ENCODE results near the gene PLEKHG4.

- TF ChIP-seq POLR2A (IDR thresholded peaks at IDR 0.05) (no peak), CTCF (IDR thresholded peaks at IDR 0.05) (no peak)
Observed at GRCh38 chr16:67286441-67287235, 7.3 kb downstream of the PLEKHG4 start.

All from uterus (tissue), 2 donors.